Ovary (tissue), 3 donors: ENCODE measurements around the gene KCNN4.

Source experiments
- EP300 ChIP-seq: sonication (generic); formaldehyde crosslinking; IDR thresholded peaks from one replicate; pipeline ENCODE4 v1.6.1; 2017; ENCODE audit warnings: antibody characterized with exemption
- POLR2A ChIP-seq: fragments of 450-650 bp; IDR thresholded peaks from one replicate; pipeline ENCODE4 v1.6.1; 2017; ENCODE audit warnings: antibody characterized with exemption, mild to moderate bottlenecking, moderate library complexity
- TF ChIP-seq, protein P1 (sequence below), 3 donors: fragments of 450-650 bp in 2 of 3; fragments of 200-600 bp in 1 of 3; IDR thresholded peaks; one replicate each; pipeline versions ENCODE4 v1.5.1 to v1.8.0; 2016 to 2022; ENCODE audit warnings: antibody characterized with exemption in 3 of 3, mild to moderate bottlenecking in 1 of 3
- donor health status: DM: no; HTN: no; CAD: no.

DNA sequence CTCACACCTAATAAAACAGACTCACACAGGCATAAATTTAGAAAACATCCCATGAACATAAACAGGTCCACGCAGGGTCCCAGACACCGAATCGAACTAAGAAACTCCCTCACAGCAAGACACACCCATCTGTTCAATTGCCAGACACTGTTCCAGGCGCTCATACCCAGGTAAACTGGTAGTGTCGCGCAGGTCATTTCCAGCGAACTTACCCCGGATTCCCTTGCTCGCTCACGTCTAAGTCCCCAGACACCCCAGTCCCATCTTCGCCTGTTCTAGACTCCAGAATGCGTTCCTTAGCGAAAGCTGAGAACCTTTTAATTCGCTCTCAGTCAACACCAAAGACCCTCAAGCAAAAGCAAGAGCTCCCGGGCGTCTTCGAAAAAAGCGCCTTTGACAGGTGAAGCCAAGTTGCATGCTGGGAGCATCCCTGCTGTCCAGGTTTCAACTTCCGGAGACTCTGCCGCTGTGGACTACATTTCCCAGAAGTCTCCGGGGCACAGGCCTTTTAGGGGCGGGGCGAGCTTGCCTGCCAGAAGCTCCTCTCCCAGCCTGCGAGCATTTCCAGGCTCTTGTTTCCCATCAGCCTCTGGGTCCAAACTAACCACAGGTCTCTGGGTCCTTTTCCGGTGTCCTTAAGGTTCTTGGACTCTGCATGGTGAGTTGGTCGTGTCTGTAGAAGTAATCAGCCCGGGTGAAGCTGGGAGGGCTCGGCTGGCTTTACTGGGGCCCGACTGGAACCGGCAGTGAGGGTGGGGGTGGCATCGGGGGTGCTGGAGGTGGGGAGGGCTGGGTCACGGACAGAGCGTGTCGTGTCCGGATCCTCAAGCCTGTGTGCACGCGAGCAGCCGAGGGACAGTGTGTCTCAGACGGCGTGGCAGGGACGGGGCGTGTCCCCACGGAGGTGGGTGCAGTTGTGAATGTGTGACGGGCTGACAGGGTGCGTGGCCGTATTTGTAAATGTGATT is 46.3 kb upstream of the KCNN4 start, which contains the start of gene ZNF283:
- TF ChIP-seq EP300 = no peak
- TF ChIP-seq, protein P1, sequence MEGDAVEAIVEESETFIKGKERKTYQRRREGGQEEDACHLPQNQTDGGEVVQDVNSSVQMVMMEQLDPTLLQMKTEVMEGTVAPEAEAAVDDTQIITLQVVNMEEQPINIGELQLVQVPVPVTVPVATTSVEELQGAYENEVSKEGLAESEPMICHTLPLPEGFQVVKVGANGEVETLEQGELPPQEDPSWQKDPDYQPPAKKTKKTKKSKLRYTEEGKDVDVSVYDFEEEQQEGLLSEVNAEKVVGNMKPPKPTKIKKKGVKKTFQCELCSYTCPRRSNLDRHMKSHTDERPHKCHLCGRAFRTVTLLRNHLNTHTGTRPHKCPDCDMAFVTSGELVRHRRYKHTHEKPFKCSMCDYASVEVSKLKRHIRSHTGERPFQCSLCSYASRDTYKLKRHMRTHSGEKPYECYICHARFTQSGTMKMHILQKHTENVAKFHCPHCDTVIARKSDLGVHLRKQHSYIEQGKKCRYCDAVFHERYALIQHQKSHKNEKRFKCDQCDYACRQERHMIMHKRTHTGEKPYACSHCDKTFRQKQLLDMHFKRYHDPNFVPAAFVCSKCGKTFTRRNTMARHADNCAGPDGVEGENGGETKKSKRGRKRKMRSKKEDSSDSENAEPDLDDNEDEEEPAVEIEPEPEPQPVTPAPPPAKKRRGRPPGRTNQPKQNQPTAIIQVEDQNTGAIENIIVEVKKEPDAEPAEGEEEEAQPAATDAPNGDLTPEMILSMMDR (IDR thresholded peaks at IDR 0.05) = no peak
- no peak for TF ChIP-seq POLR2A
